GM23338 (cell line): ENCODE data around the gene SYNPO2.

Experiments
- CREB1 ChIP-seq: fragments of 250-450 bp; sonication (Bioruptor Pico); IDR thresholded peaks from 2 replicates; pipeline ENCODE4 v1.5.0; 2020; ENCODE audit warnings: low read depth, mild to moderate bottlenecking, moderate library complexity
- ETS1 ChIP-seq: IDR thresholded peaks from 2 replicates; pipeline ENCODE4 v1.6.1; 2016; ENCODE audit warnings: antibody characterized with exemption
- EZH2 ChIP-seq: fragments of 200-600 bp; sonication (generic); IDR thresholded peaks from one replicate; pipeline ENCODE4 v1.8.0; 2017; ENCODE audit warnings: antibody characterized with exemption, mild to moderate bottlenecking, low read depth; ENCODE audit not compliant: unreplicated experiment
- EZH2phosphoT487 ChIP-seq: fragments of 200-600 bp; sonication (generic); IDR thresholded peaks from one replicate; pipeline ENCODE4 v1.8.1; 2018; ENCODE audit warnings: antibody characterized with exemption; ENCODE audit not compliant: unreplicated experiment
- JUNB ChIP-seq: IDR thresholded peaks from one replicate; pipeline ENCODE4 v1.6.1; 2016; ENCODE audit warnings: antibody characterized with exemption; ENCODE audit not compliant: unreplicated experiment
- NANOG ChIP-seq: IDR thresholded peaks from 2 replicates; pipeline ENCODE4 v1.6.1; 2016; ENCODE audit warnings: antibody characterized with exemption, borderline replicate concordance
- POLR2AphosphoS5 ChIP-seq: IDR thresholded peaks from 2 replicates; pipeline ENCODE4 v1.6.1; 2016; ENCODE audit warnings: antibody characterized with exemption, low read depth
- ZNF114 ChIP-seq: fragments of 250-450 bp; sonication (Bioruptor Pico); IDR thresholded peaks from 2 replicates; pipeline ENCODE4 v1.5.0; 2020; ENCODE audit warnings: mild to moderate bottlenecking, moderate library complexity
- ZNF331 ChIP-seq: fragments of 250-450 bp; sonication (Bioruptor Pico); IDR thresholded peaks from 2 replicates; pipeline ENCODE4 v1.5.0; 2020; ENCODE audit warnings: low read depth, mild to moderate bottlenecking, moderate library complexity
- TF ChIP-seq, protein P1 (sequence below), 2 experiments: fragments of 200-600 bp in 1 of 2; sonication (generic) in 1 of 2; conservative IDR thresholded peaks; 2 replicates each; pipeline versions ENCODE4 v1.5.1 to v1.6.1; 2016 to 2017; ENCODE audit warnings: antibody characterized with exemption in 2 of 2, low read depth in 2 of 2, mild to moderate bottlenecking in 2 of 2, moderate library complexity in 1 of 2
- TF ChIP-seq, protein P2 (sequence below): IDR thresholded peaks from one replicate; pipeline ENCODE4 v1.6.1; 2018; ENCODE audit warnings: antibody characterized with exemption; ENCODE audit not compliant: unreplicated experiment
- TF ChIP-seq, protein P3 (sequence below): fragments of 250-450 bp; sonication (Bioruptor Pico); IDR thresholded peaks from 2 replicates; pipeline ENCODE4 v1.5.0; 2020; ENCODE audit warnings: mild to moderate bottlenecking, moderate library complexity

GRCh38 chr4:119017636-119018035, 129.0 kb downstream of the SYNPO2 start:
- TF ChIP-seq EZH2 (no peak), JUNB (no peak), EZH2phosphoT487 (no peak), CREB1 (CRISPR knock-in tag) (no peak), ZNF331 (CRISPR knock-in tag) (no peak), POLR2AphosphoS5 (no peak), ZNF114 (CRISPR knock-in tag) (no peak), ETS1 (no peak), NANOG (no peak)
- TF ChIP-seq, protein P1, sequence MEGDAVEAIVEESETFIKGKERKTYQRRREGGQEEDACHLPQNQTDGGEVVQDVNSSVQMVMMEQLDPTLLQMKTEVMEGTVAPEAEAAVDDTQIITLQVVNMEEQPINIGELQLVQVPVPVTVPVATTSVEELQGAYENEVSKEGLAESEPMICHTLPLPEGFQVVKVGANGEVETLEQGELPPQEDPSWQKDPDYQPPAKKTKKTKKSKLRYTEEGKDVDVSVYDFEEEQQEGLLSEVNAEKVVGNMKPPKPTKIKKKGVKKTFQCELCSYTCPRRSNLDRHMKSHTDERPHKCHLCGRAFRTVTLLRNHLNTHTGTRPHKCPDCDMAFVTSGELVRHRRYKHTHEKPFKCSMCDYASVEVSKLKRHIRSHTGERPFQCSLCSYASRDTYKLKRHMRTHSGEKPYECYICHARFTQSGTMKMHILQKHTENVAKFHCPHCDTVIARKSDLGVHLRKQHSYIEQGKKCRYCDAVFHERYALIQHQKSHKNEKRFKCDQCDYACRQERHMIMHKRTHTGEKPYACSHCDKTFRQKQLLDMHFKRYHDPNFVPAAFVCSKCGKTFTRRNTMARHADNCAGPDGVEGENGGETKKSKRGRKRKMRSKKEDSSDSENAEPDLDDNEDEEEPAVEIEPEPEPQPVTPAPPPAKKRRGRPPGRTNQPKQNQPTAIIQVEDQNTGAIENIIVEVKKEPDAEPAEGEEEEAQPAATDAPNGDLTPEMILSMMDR (conservative IDR thresholded peaks at IDR 0.05; ENCODE audit: low read depth in 2 of 2) = no peak
- TF ChIP-seq, protein P2, sequence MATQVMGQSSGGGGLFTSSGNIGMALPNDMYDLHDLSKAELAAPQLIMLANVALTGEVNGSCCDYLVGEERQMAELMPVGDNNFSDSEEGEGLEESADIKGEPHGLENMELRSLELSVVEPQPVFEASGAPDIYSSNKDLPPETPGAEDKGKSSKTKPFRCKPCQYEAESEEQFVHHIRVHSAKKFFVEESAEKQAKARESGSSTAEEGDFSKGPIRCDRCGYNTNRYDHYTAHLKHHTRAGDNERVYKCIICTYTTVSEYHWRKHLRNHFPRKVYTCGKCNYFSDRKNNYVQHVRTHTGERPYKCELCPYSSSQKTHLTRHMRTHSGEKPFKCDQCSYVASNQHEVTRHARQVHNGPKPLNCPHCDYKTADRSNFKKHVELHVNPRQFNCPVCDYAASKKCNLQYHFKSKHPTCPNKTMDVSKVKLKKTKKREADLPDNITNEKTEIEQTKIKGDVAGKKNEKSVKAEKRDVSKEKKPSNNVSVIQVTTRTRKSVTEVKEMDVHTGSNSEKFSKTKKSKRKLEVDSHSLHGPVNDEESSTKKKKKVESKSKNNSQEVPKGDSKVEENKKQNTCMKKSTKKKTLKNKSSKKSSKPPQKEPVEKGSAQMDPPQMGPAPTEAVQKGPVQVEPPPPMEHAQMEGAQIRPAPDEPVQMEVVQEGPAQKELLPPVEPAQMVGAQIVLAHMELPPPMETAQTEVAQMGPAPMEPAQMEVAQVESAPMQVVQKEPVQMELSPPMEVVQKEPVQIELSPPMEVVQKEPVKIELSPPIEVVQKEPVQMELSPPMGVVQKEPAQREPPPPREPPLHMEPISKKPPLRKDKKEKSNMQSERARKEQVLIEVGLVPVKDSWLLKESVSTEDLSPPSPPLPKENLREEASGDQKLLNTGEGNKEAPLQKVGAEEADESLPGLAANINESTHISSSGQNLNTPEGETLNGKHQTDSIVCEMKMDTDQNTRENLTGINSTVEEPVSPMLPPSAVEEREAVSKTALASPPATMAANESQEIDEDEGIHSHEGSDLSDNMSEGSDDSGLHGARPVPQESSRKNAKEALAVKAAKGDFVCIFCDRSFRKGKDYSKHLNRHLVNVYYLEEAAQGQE = no peak
- TF ChIP-seq, protein P3, sequence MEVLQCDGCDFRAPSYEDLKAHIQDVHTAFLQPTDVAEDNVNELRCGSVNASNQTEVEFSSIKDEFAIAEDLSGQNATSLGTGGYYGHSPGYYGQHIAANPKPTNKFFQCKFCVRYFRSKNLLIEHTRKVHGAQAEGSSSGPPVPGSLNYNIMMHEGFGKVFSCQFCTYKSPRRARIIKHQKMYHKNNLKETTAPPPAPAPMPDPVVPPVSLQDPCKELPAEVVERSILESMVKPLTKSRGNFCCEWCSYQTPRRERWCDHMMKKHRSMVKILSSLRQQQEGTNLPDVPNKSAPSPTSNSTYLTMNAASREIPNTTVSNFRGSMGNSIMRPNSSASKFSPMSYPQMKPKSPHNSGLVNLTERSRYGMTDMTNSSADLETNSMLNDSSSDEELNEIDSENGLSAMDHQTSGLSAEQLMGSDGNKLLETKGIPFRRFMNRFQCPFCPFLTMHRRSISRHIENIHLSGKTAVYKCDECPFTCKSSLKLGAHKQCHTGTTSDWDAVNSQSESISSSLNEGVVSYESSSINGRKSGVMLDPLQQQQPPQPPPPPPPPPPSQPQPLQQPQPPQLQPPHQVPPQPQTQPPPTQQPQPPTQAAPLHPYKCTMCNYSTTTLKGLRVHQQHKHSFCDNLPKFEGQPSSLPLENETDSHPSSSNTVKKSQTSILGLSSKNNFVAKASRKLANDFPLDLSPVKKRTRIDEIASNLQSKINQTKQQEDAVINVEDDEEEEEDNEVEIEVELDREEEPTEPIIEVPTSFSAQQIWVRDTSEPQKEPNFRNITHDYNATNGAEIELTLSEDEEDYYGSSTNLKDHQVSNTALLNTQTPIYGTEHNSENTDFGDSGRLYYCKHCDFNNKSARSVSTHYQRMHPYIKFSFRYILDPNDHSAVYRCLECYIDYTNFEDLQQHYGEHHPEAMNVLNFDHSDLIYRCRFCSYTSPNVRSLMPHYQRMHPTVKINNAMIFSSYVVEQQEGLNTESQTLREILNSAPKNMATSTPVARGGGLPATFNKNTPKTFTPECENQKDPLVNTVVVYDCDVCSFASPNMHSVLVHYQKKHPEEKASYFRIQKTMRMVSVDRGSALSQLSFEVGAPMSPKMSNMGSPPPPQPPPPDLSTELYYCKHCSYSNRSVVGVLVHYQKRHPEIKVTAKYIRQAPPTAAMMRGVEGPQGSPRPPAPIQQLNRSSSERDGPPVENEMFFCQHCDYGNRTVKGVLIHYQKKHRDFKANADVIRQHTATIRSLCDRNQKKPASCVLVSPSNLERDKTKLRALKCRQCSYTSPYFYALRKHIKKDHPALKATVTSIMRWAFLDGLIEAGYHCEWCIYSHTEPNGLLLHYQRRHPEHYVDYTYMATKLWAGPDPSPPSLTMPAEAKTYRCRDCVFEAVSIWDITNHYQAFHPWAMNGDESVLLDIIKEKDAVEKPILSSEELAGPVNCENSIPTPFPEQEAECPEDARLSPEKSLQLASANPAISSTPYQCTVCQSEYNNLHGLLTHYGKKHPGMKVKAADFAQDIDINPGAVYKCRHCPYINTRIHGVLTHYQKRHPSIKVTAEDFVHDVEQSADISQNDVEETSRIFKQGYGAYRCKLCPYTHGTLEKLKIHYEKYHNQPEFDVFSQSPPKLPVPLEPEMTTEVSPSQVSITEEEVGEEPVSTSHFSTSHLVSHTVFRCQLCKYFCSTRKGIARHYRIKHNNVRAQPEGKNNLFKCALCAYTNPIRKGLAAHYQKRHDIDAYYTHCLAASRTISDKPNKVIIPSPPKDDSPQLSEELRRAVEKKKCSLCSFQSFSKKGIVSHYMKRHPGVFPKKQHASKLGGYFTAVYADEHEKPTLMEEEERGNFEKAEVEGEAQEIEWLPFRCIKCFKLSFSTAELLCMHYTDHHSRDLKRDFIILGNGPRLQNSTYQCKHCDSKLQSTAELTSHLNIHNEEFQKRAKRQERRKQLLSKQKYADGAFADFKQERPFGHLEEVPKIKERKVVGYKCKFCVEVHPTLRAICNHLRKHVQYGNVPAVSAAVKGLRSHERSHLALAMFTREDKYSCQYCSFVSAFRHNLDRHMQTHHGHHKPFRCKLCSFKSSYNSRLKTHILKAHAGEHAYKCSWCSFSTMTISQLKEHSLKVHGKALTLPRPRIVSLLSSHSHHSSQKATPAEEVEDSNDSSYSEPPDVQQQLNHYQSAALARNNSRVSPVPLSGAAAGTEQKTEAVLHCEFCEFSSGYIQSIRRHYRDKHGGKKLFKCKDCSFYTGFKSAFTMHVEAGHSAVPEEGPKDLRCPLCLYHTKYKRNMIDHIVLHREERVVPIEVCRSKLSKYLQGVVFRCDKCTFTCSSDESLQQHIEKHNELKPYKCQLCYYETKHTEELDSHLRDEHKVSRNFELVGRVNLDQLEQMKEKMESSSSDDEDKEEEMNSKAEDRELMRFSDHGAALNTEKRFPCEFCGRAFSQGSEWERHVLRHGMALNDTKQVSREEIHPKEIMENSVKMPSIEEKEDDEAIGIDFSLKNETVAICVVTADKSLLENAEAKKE = no peak
